HCT116 (cell line): ENCODE results near the gene KMT2D.

Experiments used
- CTCF ChIP-seq, 3 experiments: fragments of 200-600 bp in 1 of 3; sonication (generic) in 1 of 3; IDR thresholded peaks in 2 of 3; conservative IDR thresholded peaks in 1 of 3; 2 replicates each; pipeline ENCODE4 v1.5.1; 2012 to 2017; ENCODE audit warnings: low read depth in 2 of 3, low read length in 2 of 3, antibody characterized with exemption in 1 of 3, borderline replicate concordance in 1 of 3, control low read depth in 1 of 3, mild to moderate bottlenecking in 1 of 3, mixed read lengths in 1 of 3, mixed run types in 1 of 3, moderate library complexity in 1 of 3; ENCODE audit not compliant: insufficient read depth in 1 of 3
- EZH2 ChIP-seq: fragments of 200-600 bp; sonication (generic); IDR thresholded peaks from 2 replicates; pipeline ENCODE4 v1.6.1; 2017; ENCODE audit warnings: antibody characterized with exemption, mixed run types
- POLR2AphosphoS5 ChIP-seq: IDR thresholded peaks from 2 replicates; pipeline ENCODE4 v1.6.1; 2011; ENCODE audit warnings: mild to moderate bottlenecking, low read depth, low read length, moderate library complexity
- SIN3A ChIP-seq: IDR thresholded peaks from 2 replicates; pipeline ENCODE4 v1.6.1; 2012; ENCODE audit warnings: low read depth
- SP1 ChIP-seq: IDR thresholded peaks from 2 replicates; pipeline ENCODE4 v1.6.1; 2012; ENCODE audit warnings: low read depth
- ZFX ChIP-seq: fragments of 450-650 bp; IDR thresholded peaks from 2 replicates; pipeline ENCODE4 v1.6.1; 2017
- ZNF274 ChIP-seq: fragments of 200-500 bp; sonication (Bioruptor generic); IDR thresholded peaks from 2 replicates; pipeline ENCODE4 v1.6.1; 2014; ENCODE audit warnings: mild to moderate bottlenecking, low read depth, low read length, inconsistent platforms
- TF ChIP-seq, protein P1 (sequence below): IDR thresholded peaks from 2 replicates; pipeline ENCODE4 v1.6.1; 2012; ENCODE audit warnings: low read depth

DNA sequence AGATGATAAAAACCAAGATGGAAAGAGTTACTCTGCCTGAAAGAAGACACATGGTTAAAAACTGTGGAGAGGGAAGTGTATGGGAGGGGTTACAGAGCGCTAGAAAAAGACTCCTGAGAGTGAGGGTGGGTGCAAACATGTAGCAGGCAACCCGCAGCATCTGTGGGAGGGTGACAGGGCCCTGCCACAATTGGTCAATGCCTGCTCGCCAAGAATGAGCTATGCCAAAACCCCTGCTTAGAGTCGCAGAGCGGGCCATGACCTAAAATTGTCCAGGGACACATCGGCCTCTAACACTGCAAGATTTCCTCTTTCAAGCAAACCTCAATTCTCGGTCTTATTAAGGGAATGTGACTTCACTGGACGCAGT, 42.7 kb downstream of the KMT2D start:
- TF ChIP-seq POLR2AphosphoS5 (no peak), CTCF (IDR thresholded peaks at IDR 0.05 in 2 of 3, conservative IDR thresholded peaks at IDR 0.05 in 1 of 3; ENCODE audit: borderline replicate concordance in 1 of 3, insufficient read depth in 1 of 3, low read depth in 2 of 3, low read length in 2 of 3) (no peak), SP1 (no peak), EZH2 (no peak), ZFX (no peak), ZNF274 (no peak), SIN3A (no peak; the same call in 1 of the 2 replicates)
- TF ChIP-seq, protein P1, sequence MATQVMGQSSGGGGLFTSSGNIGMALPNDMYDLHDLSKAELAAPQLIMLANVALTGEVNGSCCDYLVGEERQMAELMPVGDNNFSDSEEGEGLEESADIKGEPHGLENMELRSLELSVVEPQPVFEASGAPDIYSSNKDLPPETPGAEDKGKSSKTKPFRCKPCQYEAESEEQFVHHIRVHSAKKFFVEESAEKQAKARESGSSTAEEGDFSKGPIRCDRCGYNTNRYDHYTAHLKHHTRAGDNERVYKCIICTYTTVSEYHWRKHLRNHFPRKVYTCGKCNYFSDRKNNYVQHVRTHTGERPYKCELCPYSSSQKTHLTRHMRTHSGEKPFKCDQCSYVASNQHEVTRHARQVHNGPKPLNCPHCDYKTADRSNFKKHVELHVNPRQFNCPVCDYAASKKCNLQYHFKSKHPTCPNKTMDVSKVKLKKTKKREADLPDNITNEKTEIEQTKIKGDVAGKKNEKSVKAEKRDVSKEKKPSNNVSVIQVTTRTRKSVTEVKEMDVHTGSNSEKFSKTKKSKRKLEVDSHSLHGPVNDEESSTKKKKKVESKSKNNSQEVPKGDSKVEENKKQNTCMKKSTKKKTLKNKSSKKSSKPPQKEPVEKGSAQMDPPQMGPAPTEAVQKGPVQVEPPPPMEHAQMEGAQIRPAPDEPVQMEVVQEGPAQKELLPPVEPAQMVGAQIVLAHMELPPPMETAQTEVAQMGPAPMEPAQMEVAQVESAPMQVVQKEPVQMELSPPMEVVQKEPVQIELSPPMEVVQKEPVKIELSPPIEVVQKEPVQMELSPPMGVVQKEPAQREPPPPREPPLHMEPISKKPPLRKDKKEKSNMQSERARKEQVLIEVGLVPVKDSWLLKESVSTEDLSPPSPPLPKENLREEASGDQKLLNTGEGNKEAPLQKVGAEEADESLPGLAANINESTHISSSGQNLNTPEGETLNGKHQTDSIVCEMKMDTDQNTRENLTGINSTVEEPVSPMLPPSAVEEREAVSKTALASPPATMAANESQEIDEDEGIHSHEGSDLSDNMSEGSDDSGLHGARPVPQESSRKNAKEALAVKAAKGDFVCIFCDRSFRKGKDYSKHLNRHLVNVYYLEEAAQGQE = no peak
